Liver (tissue), 9 donors: ENCODE results near the gene PHF11. TPM values are rescaled to one million over a fixed set of nuclear protein-coding genes. Genes with fewer than 3 reads are reported as not detected.

Source experiments
- DNase-seq: peaks from one replicate; pipeline ENCODE4 v3.0.0-alpha.2; 2017; ENCODE audit warnings: low spot score
- H3K27ac ChIP-seq, 2 donors: one replicate each; pipeline ENCODE4 v1.7.0; 2013; ENCODE audit warnings: inconsistent platforms in 2 of 2, low read length in 2 of 2, control low read depth in 1 of 2, low read depth in 1 of 2, mild to moderate bottlenecking in 1 of 2
- H3K27me3 ChIP-seq, 4 donors: one replicate each; pipeline versions ENCODE4 v1.6.1 to v1.7.0; 2013; ENCODE audit warnings: low read length in 3 of 4, inconsistent platforms in 1 of 4, mild to moderate bottlenecking in 1 of 4, moderate library complexity in 1 of 4; ENCODE audit not compliant: control insufficient read depth in 4 of 4, insufficient read depth in 4 of 4
- H3K36me3 ChIP-seq, 4 donors: one replicate each; pipeline versions ENCODE4 v1.6.1 to v1.7.0; 2013; ENCODE audit warnings: low read length in 3 of 4, mild to moderate bottlenecking in 3 of 4, low read depth in 1 of 4, moderate library complexity in 1 of 4; ENCODE audit not compliant: control insufficient read depth in 4 of 4, insufficient read depth in 3 of 4
- H3K4me1 ChIP-seq, 4 donors: one replicate each; pipeline versions ENCODE4 v1.6.1 to v1.7.0; 2013; ENCODE audit warnings: low read length in 3 of 4, mild to moderate bottlenecking in 3 of 4, moderate library complexity in 1 of 4; ENCODE audit not compliant: control insufficient read depth in 4 of 4, insufficient read depth in 4 of 4
- H3K4me3 ChIP-seq, 3 donors: one replicate each; pipeline versions ENCODE4 v1.6.1 to v1.7.0; 2013; ENCODE audit warnings: low read length in 3 of 3, control low read depth in 1 of 3, low read depth in 1 of 3, mild to moderate bottlenecking in 1 of 3
- H3K9ac ChIP-seq, 2 donors: one replicate each; pipeline ENCODE4 v1.7.0; 2013; ENCODE audit warnings: low read length in 2 of 2, mild to moderate bottlenecking in 2 of 2, moderate library complexity in 2 of 2, control low read depth in 1 of 2, low read depth in 1 of 2
- H3K9me3 ChIP-seq, 4 donors: one replicate each; pipeline versions ENCODE4 v1.6.1 to v1.7.0; 2013; ENCODE audit warnings: low read length in 3 of 4; ENCODE audit not compliant: control insufficient read depth in 4 of 4
- ATF3 ChIP-seq: IDR thresholded peaks from 2 replicates; pipeline ENCODE4 v1.6.1; 2016; ENCODE audit warnings: antibody characterized with exemption
- CTCF ChIP-seq: fragments of 150-350 bp; IDR thresholded peaks from 2 replicates; pipeline ENCODE4 v1.5.1; 2017; ENCODE audit warnings: improper control_type of control experiment, low read depth, low read length; ENCODE audit not compliant: missing input control
- EGR1 ChIP-seq, 2 donors: IDR thresholded peaks; 2 replicates each; pipeline ENCODE4 v1.6.1; 2016 to 2018; ENCODE audit warnings: antibody characterized with exemption in 2 of 2, low read depth in 2 of 2
- FOXA1 ChIP-seq: IDR thresholded peaks from 2 replicates; pipeline ENCODE4 v1.6.1; 2016; ENCODE audit warnings: antibody characterized with exemption
- FOXA2 ChIP-seq: IDR thresholded peaks from 2 replicates; pipeline ENCODE4 v1.6.1; 2016; ENCODE audit warnings: antibody characterized with exemption
- GABPA ChIP-seq, 2 donors: IDR thresholded peaks in 1 of 2; conservative IDR thresholded peaks in 1 of 2; 2 replicates each; pipeline ENCODE4 v1.6.1; 2016; ENCODE audit warnings: antibody characterized with exemption in 2 of 2, mild to moderate bottlenecking in 1 of 2, moderate library complexity in 1 of 2
- HNF4A ChIP-seq, 2 donors: conservative IDR thresholded peaks; 2 replicates each; pipeline ENCODE4 v1.6.1; 2016; ENCODE audit warnings: antibody characterized with exemption in 2 of 2, mild to moderate bottlenecking in 2 of 2
- HNF4G ChIP-seq: IDR thresholded peaks from 2 replicates; pipeline ENCODE4 v1.6.1; 2016; ENCODE audit warnings: antibody characterized with exemption
- JUND ChIP-seq, 2 donors: IDR thresholded peaks; 2 replicates each; pipeline ENCODE4 v1.6.1; 2016; ENCODE audit warnings: antibody characterized with exemption in 2 of 2
- MAX ChIP-seq: IDR thresholded peaks from 2 replicates; pipeline ENCODE4 v1.6.1; 2016; ENCODE audit warnings: antibody characterized with exemption
- NR2F2 ChIP-seq: IDR thresholded peaks from 2 replicates; pipeline ENCODE4 v1.6.1; 2016; ENCODE audit warnings: antibody characterized with exemption
- RAD21 ChIP-seq, 2 donors: IDR thresholded peaks; 2 replicates each; pipeline ENCODE4 v1.6.1; 2016; ENCODE audit warnings: antibody characterized with exemption in 2 of 2, mild to moderate bottlenecking in 2 of 2
- REST ChIP-seq: IDR thresholded peaks from 2 replicates; pipeline ENCODE4 v1.6.1; 2016; ENCODE audit warnings: antibody characterized with exemption, mild to moderate bottlenecking
- RXRA ChIP-seq, 2 donors: IDR thresholded peaks; 2 replicates each; pipeline ENCODE4 v1.6.1; 2017 to 2018; ENCODE audit warnings: antibody characterized with exemption in 2 of 2, mild to moderate bottlenecking in 1 of 2
- YY1 ChIP-seq: IDR thresholded peaks from 2 replicates; pipeline ENCODE4 v1.6.1; 2016; ENCODE audit warnings: antibody characterized with exemption, mild to moderate bottlenecking
- ZBTB33 ChIP-seq: IDR thresholded peaks from 2 replicates; pipeline ENCODE4 v1.6.1; 2016; ENCODE audit warnings: antibody characterized with exemption
- WGBS: extraction: QIAGEN DNeasy Blood & Tissue Kit; methylation state at CpG from one replicate; pipeline ENCODE4 v1.1.7; 2013; 5-methylcytosine and 5-hydroxymethylcytosine counted together
- polyA plus RNA-seq, 2 donors: library from polyadenylated mRNA; stranded (reverse) in 1 of 2; unstranded in 1 of 2; fragments of 200-250 nt in 1 of 2; fragments of >200 nt in 1 of 2; fragmentation: Nextera tagmentation in 1 of 2; extraction: Ambion mirVana in 1 of 2; gene quantifications; one replicate each; pipeline versions ENCODE4 v1.2.1 to v1.2.3, GENCODE V29; 2013 to 2015
- total RNA-seq, 2 donors: library from RNA; depleted of rRNA; stranded (reverse); fragments of >200 nt; gene quantifications; one replicate each; pipeline ENCODE4 v1.2.3, GENCODE V29; 2014
- donor health status: healthy.
- donor health status: healthy.
- donor health status: healthy.
- donor health status: healthy.
- donor health status: healthy.

PHF11 gene
- total and polyA plus RNA-seq, 4 donors, result 8.6 to 16.1 (median 11.5) TPM

- Histone ChIP-seq H3K9ac (no peak overlapping the region), H3K27me3 (no peaks in the 10 kb centered on the region), H3K4me1 (peaks cover 0 to 27% (median 4%) of the 10 kb centered on the region in 4 donors), H3K36me3 (no peaks in the 10 kb centered on the region), H3K27ac (no peak overlapping the region), H3K9me3 (no peaks in the 10 kb centered on the region), H3K4me3 (no peak overlapping the region)
- WGBS, result 97% methylated on average over 2 of the region's 2 CpGs
- TF ChIP-seq FOXA2 (no peak), REST (no peak), GABPA (IDR thresholded peaks at IDR 0.05 in 1 of 2, conservative IDR thresholded peaks at IDR 0.05 in 1 of 2) (no peak), EGR1 (IDR thresholded peaks at IDR 0.05; ENCODE audit: low read depth in 2 of 2) (no peak), CTCF (no peak), RXRA (IDR thresholded peaks at IDR 0.05) (no peak), HNF4A (conservative IDR thresholded peaks at IDR 0.05) (no peak), YY1 (no peak)
- no peak for DNase-seq
Measured at GRCh38 chr13:49448753-49449152, 47.0 kb upstream of the PHF11 start.

GRCh38 chr13:49450105-49450819, 45.5 kb upstream of the PHF11 start:
- DNase-seq, result no peak
- H3K4me1 ChIP-seq, result peaks cover 0 to 19% (median 2%) of the 10 kb centered on the region in 4 donors
- no peaks in the 10 kb centered on the region for H3K36me3 ChIP-seq
- no peaks in the 10 kb centered on the region for H3K9me3 ChIP-seq
- 90% methylated on average over 3 of the region's 3 CpGs for whole genome bisulfite sequencing
- TF ChIP-seq RXRA (IDR thresholded peaks at IDR 0.05) (no peak), GABPA (IDR thresholded peaks at IDR 0.05 in 1 of 2, conservative IDR thresholded peaks at IDR 0.05 in 1 of 2) (no peak), MAX (no peak), NR2F2 (no peak), ZBTB33 (no peak), RAD21 (IDR thresholded peaks at IDR 0.05) (no peak), JUND (IDR thresholded peaks at IDR 0.05) (no peak), FOXA1 (no peak), HNF4G (no peak), ATF3 (no peak), EGR1 (IDR thresholded peaks at IDR 0.05; ENCODE audit: low read depth in 2 of 2) (no peak), REST (no peak)
- no peak overlapping the region for H3K9ac ChIP-seq
- no peaks in the 10 kb centered on the region for H3K27me3 ChIP-seq
- H3K4me3 ChIP-seq, result no peak overlapping the region
- no peak overlapping the region for H3K27ac ChIP-seq
